ENCODE results near the gene IREB2. TPM values are rescaled to one million over a fixed set of nuclear protein-coding genes. Genes with fewer than 3 reads are reported as not detected.

IREB2 gene
- total RNA-seq, 1 experiment from 2014 or later, result 18.0 TPM

GRCh38 chr15:78407608-78408354, 30.2 kb upstream of the IREB2 start:
- no peak for DNase-seq (ENCODE audit: low spot score)

- no peak for DNase-seq (ENCODE audit: low spot score)
Observed at GRCh38 chr15:78408355-78408640, 29.7 kb upstream of the IREB2 start.

- no peak for DNase-seq (ENCODE audit: low spot score)
Observed at GRCh38 chr15:78408961-78409360, 29.1 kb upstream of the IREB2 start.

DNA sequence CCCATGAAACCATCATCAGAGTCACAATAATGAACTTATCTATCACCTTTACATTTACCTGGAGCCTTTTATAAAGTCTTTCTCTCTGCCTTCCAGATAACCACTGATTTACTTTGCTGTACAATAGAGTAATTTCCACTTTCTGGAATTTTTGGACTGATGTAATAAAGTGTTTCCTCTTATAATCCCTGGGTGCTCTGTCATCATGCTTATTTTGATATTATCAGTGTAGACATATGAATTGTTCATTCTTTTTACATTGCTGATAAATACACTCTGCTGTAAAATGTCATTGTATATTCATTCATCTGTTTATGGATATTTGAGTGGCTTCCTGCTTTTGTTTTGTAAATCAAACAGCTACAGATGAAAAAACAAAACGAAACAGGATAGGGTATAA, 27.0 kb upstream of the IREB2 start:
- no peak for DNase-seq (ENCODE audit: low spot score)

DNA sequence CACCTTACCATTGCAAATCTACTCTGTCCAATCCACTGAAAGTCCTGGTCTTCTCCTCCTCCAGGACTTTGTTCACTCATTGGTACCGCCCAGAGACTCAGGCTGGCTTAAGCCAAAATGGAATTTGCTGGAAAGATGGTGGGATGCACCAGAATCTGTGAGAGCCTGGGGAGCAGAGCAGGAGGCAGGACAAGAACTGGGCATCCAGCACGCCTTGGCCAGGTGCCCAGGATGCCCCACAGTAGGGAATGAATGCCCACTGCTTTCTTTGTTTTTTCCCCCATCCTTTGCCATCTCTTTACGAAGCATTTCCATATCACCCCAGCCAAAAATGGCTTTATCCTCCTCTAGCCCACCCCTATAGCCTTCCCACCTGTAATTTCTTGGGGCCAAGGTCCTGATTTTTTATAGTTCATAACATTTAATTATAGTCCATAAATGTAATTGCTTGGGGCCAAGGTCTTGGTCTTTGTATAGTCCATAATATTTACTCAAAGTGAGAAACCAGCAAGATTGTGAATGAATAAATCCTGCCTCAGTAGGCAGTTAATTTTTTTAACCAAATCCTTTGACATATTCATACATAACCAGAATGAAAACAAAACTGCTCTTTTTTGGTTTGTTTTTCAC, 23.3 kb upstream of the IREB2 start:
- DNase-seq (ENCODE audit: low spot score), result no peak

GRCh38 chr15:78415284-78415683, 22.7 kb upstream of the IREB2 start:
- peak; percentile 19 for DNase-seq (ENCODE audit: low spot score)

GRCh38 chr15:78417754-78418630, 20.0 kb upstream of the IREB2 start:
- no peak for DNase-seq (ENCODE audit: low spot score)

DNA sequence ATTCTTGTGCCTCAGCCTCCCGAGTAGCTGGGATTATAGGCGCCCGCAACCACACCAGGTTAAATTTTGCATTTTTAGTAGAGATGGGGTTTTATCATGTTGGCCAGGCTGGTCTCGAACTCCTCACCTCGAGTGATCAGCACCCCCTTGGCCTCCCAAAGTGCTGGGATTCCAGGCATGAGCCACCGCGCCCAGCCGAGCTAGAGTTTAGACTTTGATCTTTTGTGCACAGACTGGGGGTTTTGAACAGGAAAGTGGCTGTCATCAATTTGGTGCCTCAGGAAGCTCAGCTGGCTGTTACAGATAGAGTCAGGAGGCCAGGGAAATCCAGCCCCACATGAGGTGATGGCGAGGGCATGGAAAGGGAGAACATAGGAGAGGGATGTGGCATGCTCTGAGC, 19.3 kb upstream of the IREB2 start:
- no peak for DNase-seq (ENCODE audit: low spot score)

GRCh38 chr15:78419367-78419766, 18.6 kb upstream of the IREB2 start:
- no peak for DNase-seq (ENCODE audit: low spot score)

- no peak for DNase-seq (ENCODE audit: low spot score)
Observed at GRCh38 chr15:78420220-78420619, 17.8 kb upstream of the IREB2 start.

DNA sequence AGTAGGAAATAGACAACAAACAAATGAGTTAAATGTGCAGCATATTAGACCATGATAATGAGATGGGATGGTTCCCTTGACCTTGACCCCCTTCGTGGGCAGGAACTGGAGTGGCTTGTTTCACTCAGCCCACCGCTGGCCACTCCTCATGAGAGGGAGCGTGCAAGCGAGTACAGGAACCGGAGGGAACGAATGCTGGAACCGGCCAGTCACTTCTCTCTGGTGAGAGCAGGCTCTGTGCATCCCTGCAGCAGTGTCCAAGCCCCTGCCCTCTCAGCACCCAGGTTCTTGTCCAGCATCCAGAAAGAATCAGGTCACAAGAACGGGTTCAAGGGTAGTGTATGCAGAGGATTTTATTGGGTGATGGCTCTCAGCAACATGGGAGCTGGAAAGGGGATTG, 17.2 kb upstream of the IREB2 start:
- no peak for DNase-seq (ENCODE audit: low spot score)

DNA sequence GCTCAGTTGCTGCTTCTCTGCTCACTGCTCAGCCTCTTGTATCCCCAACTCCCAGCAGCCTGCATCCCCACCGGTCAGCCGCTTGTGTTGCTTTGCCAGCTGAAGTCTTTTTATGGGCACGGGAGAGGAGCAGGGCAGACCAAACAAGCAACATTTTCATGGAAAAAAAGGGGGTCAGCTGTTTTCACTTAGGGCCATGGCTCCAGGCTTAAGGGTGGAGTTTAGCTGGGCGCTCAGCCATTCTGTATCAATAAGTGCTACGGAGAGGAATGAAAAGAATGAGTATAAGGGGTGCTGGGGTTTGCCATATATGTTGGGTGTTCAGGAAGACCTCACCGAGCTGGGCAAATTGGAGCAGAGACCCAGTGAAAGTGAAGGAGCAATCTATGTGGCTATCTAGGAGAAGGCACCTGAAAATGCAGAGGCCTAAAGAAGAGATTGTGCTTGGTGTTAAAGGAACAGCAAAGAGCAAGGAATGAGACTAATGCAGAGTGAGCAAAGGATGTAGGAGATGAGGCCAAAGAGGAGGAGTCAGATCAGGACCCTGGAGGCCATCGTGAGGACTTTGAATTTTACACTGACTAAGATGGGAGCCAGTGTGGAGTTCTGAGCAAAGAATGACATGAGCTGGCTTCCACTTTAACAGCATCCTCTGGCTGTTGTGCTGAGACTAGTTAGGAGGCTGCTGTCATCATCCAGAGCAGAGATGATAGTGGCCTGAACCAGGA, 16.6 kb upstream of the IREB2 start:
- DNase-seq (ENCODE audit: low spot score), result no peak

DNA sequence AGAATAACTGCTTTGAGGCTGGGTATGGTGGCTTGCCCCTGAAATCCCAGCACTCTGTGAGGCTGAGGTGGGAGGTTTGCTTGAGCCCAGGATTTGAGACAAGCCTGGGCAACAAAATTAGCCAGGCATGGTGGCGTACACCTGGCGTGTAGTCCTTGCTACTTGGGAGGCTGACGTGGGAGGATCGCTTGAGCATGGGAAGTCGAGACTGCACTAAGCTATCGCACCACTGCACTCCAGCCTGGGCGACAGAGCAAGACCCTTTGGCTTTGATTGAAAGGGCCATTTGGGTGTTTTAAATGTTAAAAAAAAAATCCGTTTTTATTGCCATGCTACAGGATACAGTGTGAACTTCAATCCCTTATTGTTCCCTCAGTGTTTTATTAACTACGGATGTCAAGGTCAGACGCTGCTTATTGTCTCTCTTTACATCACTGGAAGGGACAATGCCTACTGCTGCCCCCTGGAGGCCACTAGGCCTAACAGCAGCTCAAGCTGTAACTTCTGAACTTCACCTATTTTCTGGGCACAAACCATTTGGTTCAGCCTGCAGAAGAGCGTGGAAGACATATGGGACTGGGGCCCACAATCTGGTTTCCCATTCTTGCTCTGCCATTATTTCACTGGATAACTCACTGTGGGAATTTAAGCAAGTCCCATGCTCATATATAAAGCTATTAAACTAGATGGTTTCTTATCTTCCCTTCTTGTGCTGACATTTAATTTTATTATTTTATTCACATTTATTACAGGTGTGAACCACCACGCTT, 15.3 kb upstream of the IREB2 start:
- DNase-seq (ENCODE audit: low spot score), result peak; percentile 61

DNA sequence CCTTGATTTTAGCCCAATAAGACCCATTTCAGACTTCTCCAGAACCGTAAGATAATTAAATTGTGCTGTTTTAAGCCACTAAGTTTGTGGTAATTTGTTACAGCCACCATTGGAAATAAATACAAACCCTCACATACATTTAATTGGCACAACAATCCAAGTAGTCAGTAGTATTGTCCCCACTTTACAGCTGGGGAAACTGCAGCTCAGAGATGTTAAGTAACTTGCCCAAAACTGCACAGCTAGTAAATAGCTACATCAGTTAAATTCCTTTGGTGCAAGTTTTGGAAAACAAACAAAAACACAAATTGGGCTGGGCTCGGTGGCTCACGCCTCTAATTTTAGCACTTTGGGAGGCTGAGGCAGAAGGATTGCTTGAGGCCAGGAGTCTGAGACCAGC, 13.3 kb upstream of the IREB2 start:
- no peak for DNase-seq (ENCODE audit: low spot score)

GRCh38 chr15:78425643-78426042, 12.4 kb upstream of the IREB2 start:
- DNase-seq (ENCODE audit: low spot score), result no peak

GRCh38 chr15:78426300-78426699, 11.7 kb upstream of the IREB2 start:
- DNase-seq (ENCODE audit: low spot score), result no peak

- no peak for DNase-seq (ENCODE audit: low spot score)
Observed at GRCh38 chr15:78427953-78428352, 10.1 kb upstream of the IREB2 start.

DNA sequence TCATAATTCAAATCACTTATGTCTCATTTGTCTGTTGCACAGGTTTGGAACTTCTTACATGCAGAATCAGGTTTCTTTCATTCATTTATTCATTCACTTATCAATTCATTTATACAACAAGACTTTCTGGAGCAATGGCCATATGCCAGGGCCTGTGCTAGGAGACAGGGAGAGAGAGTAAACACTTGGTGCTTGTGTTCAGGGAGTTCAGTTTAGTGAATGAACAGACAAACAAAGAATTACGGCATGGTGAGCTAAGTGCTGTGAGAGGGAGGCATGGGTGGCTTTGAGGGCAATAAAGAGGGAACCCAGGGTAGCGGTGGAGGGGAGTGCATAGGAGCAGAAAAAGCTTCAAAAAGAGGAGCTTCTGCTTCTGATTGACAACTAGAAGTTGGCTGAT, 8.5 kb upstream of the IREB2 start:
- no peak for DNase-seq (ENCODE audit: low spot score)

- DNase-seq (ENCODE audit: low spot score), result no peak
Observed at GRCh38 chr15:78431955-78432354, 6.1 kb upstream of the IREB2 start.

DNA sequence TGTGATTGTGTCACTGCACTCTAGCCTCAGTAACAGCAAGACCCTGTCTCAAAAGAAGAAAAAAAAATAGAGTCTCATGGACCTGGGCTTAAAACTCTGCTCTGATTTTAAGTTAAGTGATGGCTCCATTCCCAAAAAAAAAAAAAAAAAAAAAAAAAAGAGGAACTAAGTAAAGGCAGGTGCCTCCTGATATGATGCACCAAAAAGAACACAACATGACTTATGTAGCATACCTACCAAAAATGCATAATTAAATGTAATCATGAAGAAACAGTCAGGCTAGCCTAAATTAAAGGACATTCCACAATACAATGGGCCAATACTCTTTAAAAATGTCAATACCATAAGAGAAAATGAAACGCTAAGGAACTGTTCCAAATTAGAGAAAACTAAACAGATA, 5.4 kb upstream of the IREB2 start:
- DNase-seq (ENCODE audit: low spot score), result no peak

- DNase-seq (ENCODE audit: low spot score), result no peak
Observed at GRCh38 chr15:78434134-78434533, 3.9 kb upstream of the IREB2 start.

Measured in A172 (cell line).